Liver (tissue), 9 donors: ENCODE measurements around the gene CAVIN2. TPM values are rescaled to one million over a fixed set of nuclear protein-coding genes. Genes with fewer than 3 reads are reported as not detected.

Source experiments
- DNase-seq: peaks from one replicate; pipeline ENCODE4 v3.0.0-alpha.2; 2017; ENCODE audit warnings: low spot score
- H3K27ac ChIP-seq, 2 donors: one replicate each; pipeline ENCODE4 v1.7.0; 2013; ENCODE audit warnings: inconsistent platforms in 2 of 2, low read length in 2 of 2, control low read depth in 1 of 2, low read depth in 1 of 2, mild to moderate bottlenecking in 1 of 2
- H3K27me3 ChIP-seq, 4 donors: one replicate each; pipeline versions ENCODE4 v1.6.1 to v1.7.0; 2013; ENCODE audit warnings: low read length in 3 of 4, inconsistent platforms in 1 of 4, mild to moderate bottlenecking in 1 of 4, moderate library complexity in 1 of 4; ENCODE audit not compliant: control insufficient read depth in 4 of 4, insufficient read depth in 4 of 4
- H3K36me3 ChIP-seq, 4 donors: one replicate each; pipeline versions ENCODE4 v1.6.1 to v1.7.0; 2013; ENCODE audit warnings: low read length in 3 of 4, mild to moderate bottlenecking in 3 of 4, low read depth in 1 of 4, moderate library complexity in 1 of 4; ENCODE audit not compliant: control insufficient read depth in 4 of 4, insufficient read depth in 3 of 4
- H3K4me1 ChIP-seq, 4 donors: one replicate each; pipeline versions ENCODE4 v1.6.1 to v1.7.0; 2013; ENCODE audit warnings: low read length in 3 of 4, mild to moderate bottlenecking in 3 of 4, moderate library complexity in 1 of 4; ENCODE audit not compliant: control insufficient read depth in 4 of 4, insufficient read depth in 4 of 4
- H3K4me3 ChIP-seq, 3 donors: one replicate each; pipeline versions ENCODE4 v1.6.1 to v1.7.0; 2013; ENCODE audit warnings: low read length in 3 of 3, control low read depth in 1 of 3, low read depth in 1 of 3, mild to moderate bottlenecking in 1 of 3
- H3K9ac ChIP-seq, 2 donors: one replicate each; pipeline ENCODE4 v1.7.0; 2013; ENCODE audit warnings: low read length in 2 of 2, mild to moderate bottlenecking in 2 of 2, moderate library complexity in 2 of 2, control low read depth in 1 of 2, low read depth in 1 of 2
- H3K9me3 ChIP-seq, 4 donors: one replicate each; pipeline versions ENCODE4 v1.6.1 to v1.7.0; 2013; ENCODE audit warnings: low read length in 3 of 4; ENCODE audit not compliant: control insufficient read depth in 4 of 4
- CTCF ChIP-seq: fragments of 150-350 bp; IDR thresholded peaks from 2 replicates; pipeline ENCODE4 v1.5.1; 2017; ENCODE audit warnings: improper control_type of control experiment, low read depth, low read length; ENCODE audit not compliant: missing input control
- EGR1 ChIP-seq, 2 donors: IDR thresholded peaks; 2 replicates each; pipeline ENCODE4 v1.6.1; 2016 to 2018; ENCODE audit warnings: antibody characterized with exemption in 2 of 2, low read depth in 2 of 2
- FOXA1 ChIP-seq: IDR thresholded peaks from 2 replicates; pipeline ENCODE4 v1.6.1; 2016; ENCODE audit warnings: antibody characterized with exemption
- FOXA2 ChIP-seq: IDR thresholded peaks from 2 replicates; pipeline ENCODE4 v1.6.1; 2016; ENCODE audit warnings: antibody characterized with exemption
- GABPA ChIP-seq, 2 donors: IDR thresholded peaks in 1 of 2; conservative IDR thresholded peaks in 1 of 2; 2 replicates each; pipeline ENCODE4 v1.6.1; 2016; ENCODE audit warnings: antibody characterized with exemption in 2 of 2, mild to moderate bottlenecking in 1 of 2, moderate library complexity in 1 of 2
- HNF4A ChIP-seq, 2 donors: conservative IDR thresholded peaks; 2 replicates each; pipeline ENCODE4 v1.6.1; 2016; ENCODE audit warnings: antibody characterized with exemption in 2 of 2, mild to moderate bottlenecking in 2 of 2
- HNF4G ChIP-seq: IDR thresholded peaks from 2 replicates; pipeline ENCODE4 v1.6.1; 2016; ENCODE audit warnings: antibody characterized with exemption
- JUND ChIP-seq, 2 donors: IDR thresholded peaks; 2 replicates each; pipeline ENCODE4 v1.6.1; 2016; ENCODE audit warnings: antibody characterized with exemption in 2 of 2
- NR2F2 ChIP-seq: IDR thresholded peaks from 2 replicates; pipeline ENCODE4 v1.6.1; 2016; ENCODE audit warnings: antibody characterized with exemption
- RAD21 ChIP-seq, 2 donors: IDR thresholded peaks; 2 replicates each; pipeline ENCODE4 v1.6.1; 2016; ENCODE audit warnings: antibody characterized with exemption in 2 of 2, mild to moderate bottlenecking in 2 of 2
- RXRA ChIP-seq, 2 donors: IDR thresholded peaks; 2 replicates each; pipeline ENCODE4 v1.6.1; 2017 to 2018; ENCODE audit warnings: antibody characterized with exemption in 2 of 2, mild to moderate bottlenecking in 1 of 2
- SP1 ChIP-seq: IDR thresholded peaks from 2 replicates; pipeline ENCODE4 v1.6.1; 2018; ENCODE audit warnings: antibody characterized with exemption, mild to moderate bottlenecking
- TAF1 ChIP-seq: conservative IDR thresholded peaks from 2 replicates; pipeline ENCODE4 v1.6.1; 2016; ENCODE audit warnings: antibody characterized with exemption, mild to moderate bottlenecking
- YY1 ChIP-seq: IDR thresholded peaks from 2 replicates; pipeline ENCODE4 v1.6.1; 2016; ENCODE audit warnings: antibody characterized with exemption, mild to moderate bottlenecking
- WGBS: extraction: QIAGEN DNeasy Blood & Tissue Kit; methylation state at CpG from one replicate; pipeline ENCODE4 v1.1.7; 2013; 5-methylcytosine and 5-hydroxymethylcytosine counted together
- polyA plus RNA-seq, 2 donors: library from polyadenylated mRNA; stranded (reverse) in 1 of 2; unstranded in 1 of 2; fragments of 200-250 nt in 1 of 2; fragments of >200 nt in 1 of 2; fragmentation: Nextera tagmentation in 1 of 2; extraction: Ambion mirVana in 1 of 2; gene quantifications; one replicate each; pipeline versions ENCODE4 v1.2.1 to v1.2.3, GENCODE V29; 2013 to 2015
- total RNA-seq, 2 donors: library from RNA; depleted of rRNA; stranded (reverse); fragments of >200 nt; gene quantifications; one replicate each; pipeline ENCODE4 v1.2.3, GENCODE V29; 2014
- TF ChIP-seq, protein P1 (sequence below): IDR thresholded peaks from 2 replicates; pipeline ENCODE4 v1.6.1; 2016; ENCODE audit warnings: antibody characterized with exemption
- TF ChIP-seq, protein P2 (sequence below): IDR thresholded peaks from 2 replicates; pipeline ENCODE4 v1.6.1; 2016; ENCODE audit warnings: antibody characterized with exemption
- TF ChIP-seq, protein P3 (sequence below): IDR thresholded peaks from 2 replicates; pipeline ENCODE4 v1.6.1; 2016; ENCODE audit warnings: antibody characterized with exemption
- TF ChIP-seq, protein P4 (sequence below): IDR thresholded peaks from 2 replicates; pipeline ENCODE4 v1.6.1; 2016; ENCODE audit warnings: antibody characterized with exemption, mild to moderate bottlenecking
- donor health status: healthy.
- donor health status: healthy.
- donor health status: healthy.
- donor health status: healthy.
- donor health status: healthy.

CAVIN2 gene
- total and polyA plus RNA-seq, 4 donors, result 13.3 to 20.7 (median 14.0) TPM

DNA sequence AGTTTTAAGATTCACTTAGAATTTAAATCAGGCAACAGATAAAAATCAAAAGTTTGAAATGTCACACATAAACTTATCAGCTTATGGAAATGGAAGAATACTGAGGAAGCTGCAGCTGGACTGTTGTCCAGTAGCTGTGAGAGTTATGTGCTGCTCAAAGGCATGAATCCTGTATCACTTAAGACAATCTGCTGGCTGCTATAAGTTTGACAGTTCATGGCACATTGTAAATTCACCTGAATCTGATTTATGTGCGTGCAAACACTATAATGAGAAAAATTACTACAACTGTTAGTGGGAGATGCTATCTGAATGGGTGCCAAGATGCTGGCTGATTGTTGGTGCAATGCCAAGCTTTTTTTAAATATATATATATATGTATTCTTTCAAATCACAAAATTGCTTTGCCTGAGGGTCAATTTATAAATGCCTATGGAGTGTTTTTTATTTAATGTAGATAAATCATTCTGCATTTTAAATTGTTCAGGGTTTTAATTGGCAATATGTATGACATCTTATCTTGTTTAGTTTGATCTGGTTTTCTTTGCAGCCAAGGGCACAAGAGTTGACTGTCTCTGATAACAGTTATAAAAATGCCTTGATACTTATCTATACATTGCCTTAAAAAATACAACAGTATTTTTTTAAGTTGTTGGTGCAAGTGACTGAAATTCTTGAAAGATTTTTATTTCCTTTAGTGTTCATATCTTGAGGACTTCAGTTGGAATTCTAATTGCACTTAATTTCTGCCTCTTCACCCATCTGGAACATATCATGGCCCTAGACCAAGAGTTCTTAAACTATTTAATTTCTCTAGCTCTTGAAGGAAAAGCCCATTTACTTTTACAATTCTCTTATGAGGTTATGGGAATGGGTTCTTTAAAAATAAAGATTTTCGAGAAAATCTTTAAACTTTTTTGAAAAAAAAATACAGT, 48.7 kb downstream of the CAVIN2 start (continued):
- TF ChIP-seq, protein P1, sequence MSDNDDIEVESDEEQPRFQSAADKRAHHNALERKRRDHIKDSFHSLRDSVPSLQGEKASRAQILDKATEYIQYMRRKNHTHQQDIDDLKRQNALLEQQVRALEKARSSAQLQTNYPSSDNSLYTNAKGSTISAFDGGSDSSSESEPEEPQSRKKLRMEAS, result no peak

- Histone ChIP-seq H3K9ac (no peak overlapping the region), H3K27me3 (no peaks in the 10 kb centered on the region), H3K27ac (no peak overlapping the region), H3K4me1 (no peaks in the 10 kb centered on the region), H3K4me3 (no peak overlapping the region), H3K9me3 (no peaks in the 10 kb centered on the region), H3K36me3 (no peaks in the 10 kb centered on the region)
- DNase-seq, result no peak
- TF ChIP-seq, protein P2, sequence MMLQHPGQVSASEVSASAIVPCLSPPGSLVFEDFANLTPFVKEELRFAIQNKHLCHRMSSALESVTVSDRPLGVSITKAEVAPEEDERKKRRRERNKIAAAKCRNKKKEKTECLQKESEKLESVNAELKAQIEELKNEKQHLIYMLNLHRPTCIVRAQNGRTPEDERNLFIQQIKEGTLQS, result no peak
- no peak for TF ChIP-seq HNF4A (conservative IDR thresholded peaks at IDR 0.05)
- TF ChIP-seq, protein P1, result no peak
- TF ChIP-seq SP1, result no peak
- TF ChIP-seq TAF1, result no peak
- no peak for TF ChIP-seq YY1
- no peak for TF ChIP-seq FOXA1
- TF ChIP-seq HNF4G, result no peak
- TF ChIP-seq RXRA (IDR thresholded peaks at IDR 0.05), result no peak
- no peak for TF ChIP-seq GABPA (IDR thresholded peaks at IDR 0.05 in 1 of 2, conservative IDR thresholded peaks at IDR 0.05 in 1 of 2)
- TF ChIP-seq, protein P3, sequence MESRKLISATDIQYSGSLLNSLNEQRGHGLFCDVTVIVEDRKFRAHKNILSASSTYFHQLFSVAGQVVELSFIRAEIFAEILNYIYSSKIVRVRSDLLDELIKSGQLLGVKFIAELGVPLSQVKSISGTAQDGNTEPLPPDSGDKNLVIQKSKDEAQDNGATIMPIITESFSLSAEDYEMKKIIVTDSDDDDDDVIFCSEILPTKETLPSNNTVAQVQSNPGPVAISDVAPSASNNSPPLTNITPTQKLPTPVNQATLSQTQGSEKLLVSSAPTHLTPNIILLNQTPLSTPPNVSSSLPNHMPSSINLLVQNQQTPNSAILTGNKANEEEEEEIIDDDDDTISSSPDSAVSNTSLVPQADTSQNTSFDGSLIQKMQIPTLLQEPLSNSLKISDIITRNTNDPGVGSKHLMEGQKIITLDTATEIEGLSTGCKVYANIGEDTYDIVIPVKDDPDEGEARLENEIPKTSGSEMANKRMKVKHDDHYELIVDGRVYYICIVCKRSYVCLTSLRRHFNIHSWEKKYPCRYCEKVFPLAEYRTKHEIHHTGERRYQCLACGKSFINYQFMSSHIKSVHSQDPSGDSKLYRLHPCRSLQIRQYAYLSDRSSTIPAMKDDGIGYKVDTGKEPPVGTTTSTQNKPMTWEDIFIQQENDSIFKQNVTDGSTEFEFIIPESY, result no peak
- no peak for TF ChIP-seq JUND (IDR thresholded peaks at IDR 0.05)
- no peak for TF ChIP-seq FOXA2
- no peak for TF ChIP-seq EGR1 (IDR thresholded peaks at IDR 0.05; ENCODE audit: low read depth in 2 of 2)
- TF ChIP-seq NR2F2, result no peak
- TF ChIP-seq RAD21 (IDR thresholded peaks at IDR 0.05), result no peak
- TF ChIP-seq CTCF, result no peak
- TF ChIP-seq, protein P4, sequence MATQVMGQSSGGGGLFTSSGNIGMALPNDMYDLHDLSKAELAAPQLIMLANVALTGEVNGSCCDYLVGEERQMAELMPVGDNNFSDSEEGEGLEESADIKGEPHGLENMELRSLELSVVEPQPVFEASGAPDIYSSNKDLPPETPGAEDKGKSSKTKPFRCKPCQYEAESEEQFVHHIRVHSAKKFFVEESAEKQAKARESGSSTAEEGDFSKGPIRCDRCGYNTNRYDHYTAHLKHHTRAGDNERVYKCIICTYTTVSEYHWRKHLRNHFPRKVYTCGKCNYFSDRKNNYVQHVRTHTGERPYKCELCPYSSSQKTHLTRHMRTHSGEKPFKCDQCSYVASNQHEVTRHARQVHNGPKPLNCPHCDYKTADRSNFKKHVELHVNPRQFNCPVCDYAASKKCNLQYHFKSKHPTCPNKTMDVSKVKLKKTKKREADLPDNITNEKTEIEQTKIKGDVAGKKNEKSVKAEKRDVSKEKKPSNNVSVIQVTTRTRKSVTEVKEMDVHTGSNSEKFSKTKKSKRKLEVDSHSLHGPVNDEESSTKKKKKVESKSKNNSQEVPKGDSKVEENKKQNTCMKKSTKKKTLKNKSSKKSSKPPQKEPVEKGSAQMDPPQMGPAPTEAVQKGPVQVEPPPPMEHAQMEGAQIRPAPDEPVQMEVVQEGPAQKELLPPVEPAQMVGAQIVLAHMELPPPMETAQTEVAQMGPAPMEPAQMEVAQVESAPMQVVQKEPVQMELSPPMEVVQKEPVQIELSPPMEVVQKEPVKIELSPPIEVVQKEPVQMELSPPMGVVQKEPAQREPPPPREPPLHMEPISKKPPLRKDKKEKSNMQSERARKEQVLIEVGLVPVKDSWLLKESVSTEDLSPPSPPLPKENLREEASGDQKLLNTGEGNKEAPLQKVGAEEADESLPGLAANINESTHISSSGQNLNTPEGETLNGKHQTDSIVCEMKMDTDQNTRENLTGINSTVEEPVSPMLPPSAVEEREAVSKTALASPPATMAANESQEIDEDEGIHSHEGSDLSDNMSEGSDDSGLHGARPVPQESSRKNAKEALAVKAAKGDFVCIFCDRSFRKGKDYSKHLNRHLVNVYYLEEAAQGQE, result no peak
- WGBS, result 74% methylated on average over 4 of the region's 4 CpGs
Measured at GRCh38 chr2:191797500-191797899, 49.4 kb downstream of the CAVIN2 start.
